Measurements from ENCODE around the gene CEP83.
"Not testable (repeated sequence)": the region's sequence is repeated elsewhere in the genome, so short reads cannot be mapped to it uniquely, and the experiment has no call there.

The CEP83 gene

GRCh38 chr12:94433744-94434143, 25.9 kb downstream of the CEP83 start:
- DNase-seq: no peak

- DNase-seq: no peak
These were observed 29.4 kb downstream of the CEP83 start for GRCh38 chr12:94430304-94430703.

- no peak for DNase-seq
These were observed 30.0 kb downstream of the CEP83 start for GRCh38 chr12:94429633-94430032.

- DNase-seq: no peak
These were observed 30.5 kb downstream of the CEP83 start for GRCh38 chr12:94429191-94429590.

GRCh38 chr12:94427501-94428381, 31.9 kb downstream of the CEP83 start:
- DNase-seq: no peak

- DNase-seq: no peak
These were observed 33.6 kb downstream of the CEP83 start for GRCh38 chr12:94426049-94426448.

DNA sequence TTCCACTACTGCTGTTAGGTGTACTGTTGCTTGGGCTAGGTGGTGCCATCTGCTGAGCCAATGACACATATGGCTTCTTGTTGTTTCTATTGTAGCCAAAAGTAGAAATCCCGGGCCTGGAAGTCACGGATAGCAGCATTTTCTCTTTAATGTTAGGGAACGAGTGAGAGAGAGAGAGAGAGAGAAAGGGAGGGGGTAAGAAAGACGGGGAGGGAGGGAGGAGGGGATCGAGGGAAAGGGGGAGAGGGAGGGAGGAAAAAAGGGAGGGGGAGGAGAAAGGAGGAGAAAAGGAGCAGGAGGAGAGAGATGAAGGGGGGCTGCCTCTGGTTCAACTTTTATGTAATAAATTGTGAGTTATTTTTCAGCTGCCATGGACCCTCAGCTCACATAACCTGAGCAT, 34.8 kb downstream of the CEP83 start:
- DNase-seq: not testable (repeated sequence)

DNA sequence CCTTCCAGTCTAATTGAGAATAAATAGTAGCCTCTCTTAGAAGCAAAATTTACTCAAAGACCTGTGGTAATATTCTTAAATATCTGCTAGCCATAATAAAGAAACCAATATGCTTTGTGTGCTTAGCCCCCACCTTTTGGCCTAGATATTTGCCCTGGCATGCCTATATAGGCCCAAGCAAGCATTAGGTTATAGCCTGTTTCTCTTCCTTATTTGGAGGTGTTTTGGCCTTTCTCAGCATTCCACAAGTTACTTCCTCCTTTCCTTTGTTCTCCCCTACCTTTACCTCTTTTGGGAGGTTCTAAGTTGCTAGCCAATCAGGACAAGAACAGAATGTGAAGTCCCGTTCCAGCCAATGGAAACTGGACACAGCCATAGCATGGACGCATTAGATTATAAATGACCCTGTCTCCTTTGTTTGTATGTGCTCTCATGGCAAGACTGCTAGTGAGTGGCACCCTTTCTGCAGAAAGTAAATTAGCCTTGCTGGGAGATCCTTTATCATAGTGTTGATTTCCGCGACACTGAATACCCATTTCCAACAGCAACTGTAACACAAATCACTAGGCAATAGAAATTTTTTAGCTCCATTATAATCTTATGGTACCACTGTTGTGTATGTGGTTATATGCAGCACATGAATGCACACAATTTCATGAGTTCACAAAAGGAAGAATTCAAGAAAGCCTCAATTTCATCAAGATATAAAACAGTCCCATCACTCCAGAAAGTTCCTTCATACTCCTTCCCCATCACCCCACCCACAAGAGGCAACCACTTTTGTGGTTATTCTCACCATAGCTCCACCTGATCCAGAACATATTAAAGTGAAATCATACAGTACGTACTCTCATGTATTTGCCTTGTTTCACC, 37.6 kb downstream of the CEP83 start:
- no peak for DNase-seq

- DNase-seq: no peak
These were observed 41.1 kb downstream of the CEP83 start for GRCh38 chr12:94418517-94418916.

DNA sequence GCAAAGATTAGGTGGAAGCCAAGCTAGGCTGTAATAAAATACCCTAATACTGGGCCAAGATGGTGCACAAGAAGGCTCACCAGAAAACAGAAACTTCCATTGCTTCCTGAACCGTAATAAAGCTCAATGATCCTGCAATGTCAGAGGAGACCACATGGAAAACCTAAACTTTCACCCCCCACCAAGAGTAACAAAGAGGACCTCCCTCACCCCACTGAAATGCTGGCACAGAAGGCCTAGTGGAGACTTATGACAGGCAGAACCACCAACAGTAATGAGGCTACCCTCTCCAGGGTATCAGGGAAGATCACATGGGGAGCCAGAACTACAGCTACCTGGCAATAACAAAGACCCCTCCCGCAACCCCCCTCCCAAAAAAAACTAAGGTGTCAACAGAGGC, 43.1 kb downstream of the CEP83 start:
- no peak for DNase-seq

DNA sequence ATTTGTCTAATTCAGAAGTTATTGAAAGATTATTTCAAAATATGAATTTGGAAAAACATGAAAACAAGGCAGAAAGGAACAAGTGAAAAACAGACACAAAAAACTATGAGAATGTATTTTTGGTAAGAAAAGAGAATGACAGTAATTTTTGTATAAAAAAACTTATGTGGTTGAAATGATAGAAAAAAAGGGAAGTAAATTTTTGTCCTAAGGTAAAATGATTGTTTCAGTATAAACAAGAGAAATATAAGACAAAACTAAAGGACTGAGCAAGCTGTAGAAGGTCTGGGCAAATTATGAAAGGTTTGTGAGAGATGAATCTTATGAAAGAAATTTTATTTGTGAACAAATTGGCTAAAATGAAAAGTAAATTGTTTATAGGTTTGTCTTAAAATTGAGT, 44.6 kb downstream of the CEP83 start:
- no peak for DNase-seq

- no peak for DNase-seq
These were observed 54.1 kb downstream of the CEP83 start for GRCh38 chr12:94405413-94406116.

GRCh38 chr12:94404854-94405253, 54.8 kb downstream of the CEP83 start:
- DNase-seq: no peak

DNA sequence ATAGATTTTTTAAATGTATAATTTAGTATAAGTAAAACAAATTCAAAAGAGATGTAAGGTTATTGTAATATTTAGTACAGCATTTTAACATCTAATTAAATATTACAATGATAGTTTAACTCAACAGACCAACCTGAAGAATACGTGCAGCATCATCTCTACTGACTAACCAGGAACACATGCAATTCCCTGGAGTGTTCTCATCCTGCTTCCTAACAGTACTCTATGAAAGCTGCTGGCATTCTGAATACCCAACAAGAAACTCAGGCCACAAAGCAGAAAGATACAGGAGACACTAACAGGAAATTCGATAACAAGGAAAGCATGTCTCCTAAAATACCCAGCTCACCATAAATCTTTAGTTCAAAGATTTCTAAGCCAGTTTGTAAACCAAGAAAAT, 58.3 kb downstream of the CEP83 start:
- no peak for DNase-seq

DNA sequence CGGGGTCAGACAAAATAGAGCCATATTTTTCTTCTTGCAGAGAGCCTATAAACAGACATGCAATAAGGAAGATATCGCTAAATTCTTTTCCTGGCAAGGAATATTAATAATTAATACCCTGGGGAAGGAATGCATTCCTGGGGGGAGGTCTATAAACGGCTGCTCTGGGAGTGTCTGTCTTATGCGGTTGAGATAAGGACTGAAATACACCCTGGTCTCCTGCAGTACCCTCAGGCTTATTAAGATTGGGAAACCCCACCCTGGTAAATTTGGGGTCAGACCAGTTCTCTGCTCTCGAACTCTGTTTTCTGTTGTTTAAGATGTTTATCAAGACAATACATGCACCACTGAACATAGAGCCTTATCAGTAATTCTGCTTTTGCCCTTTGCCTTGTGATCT, 61.0 kb downstream of the CEP83 start:
- DNase-seq: not testable (repeated sequence)

DNA sequence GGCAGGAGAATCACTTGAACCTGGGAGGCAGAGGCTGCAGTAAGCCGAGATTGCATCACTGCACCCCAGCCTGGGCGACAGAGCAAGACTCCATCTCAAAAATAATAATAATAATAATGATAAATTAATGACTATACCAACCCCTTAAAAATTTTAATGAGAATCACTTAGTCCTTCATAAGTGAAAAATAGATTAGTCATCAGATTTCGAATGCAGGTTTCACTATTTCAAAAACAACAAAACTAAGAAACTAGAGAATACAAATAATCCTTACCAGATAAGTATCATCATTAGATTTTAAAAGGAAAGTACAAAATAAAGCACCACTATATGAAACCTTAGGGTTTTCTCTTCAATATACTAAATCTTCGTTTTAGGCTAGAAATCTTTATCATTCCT, 62.3 kb downstream of the CEP83 start:
- no peak for DNase-seq

DNA sequence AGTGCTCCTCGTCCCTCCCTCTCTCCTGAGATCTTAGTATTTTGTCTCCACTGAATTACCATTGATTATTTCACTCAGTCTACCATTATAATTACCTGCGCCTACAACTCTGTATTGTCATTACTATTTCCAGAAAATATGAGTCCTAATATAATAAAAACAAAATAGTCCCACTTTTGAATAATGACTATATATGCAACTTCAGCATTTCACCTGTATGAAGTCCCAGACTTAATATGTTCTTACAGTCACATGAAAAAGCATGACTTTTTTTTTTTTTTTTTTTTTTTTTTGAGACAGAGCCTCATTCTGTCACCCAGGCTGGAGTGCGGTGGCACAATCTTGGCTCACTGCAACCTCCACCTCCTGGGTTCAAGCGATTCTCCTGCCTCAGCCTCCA, 63.7 kb downstream of the CEP83 start:
- not testable (repeated sequence) for DNase-seq

DNA sequence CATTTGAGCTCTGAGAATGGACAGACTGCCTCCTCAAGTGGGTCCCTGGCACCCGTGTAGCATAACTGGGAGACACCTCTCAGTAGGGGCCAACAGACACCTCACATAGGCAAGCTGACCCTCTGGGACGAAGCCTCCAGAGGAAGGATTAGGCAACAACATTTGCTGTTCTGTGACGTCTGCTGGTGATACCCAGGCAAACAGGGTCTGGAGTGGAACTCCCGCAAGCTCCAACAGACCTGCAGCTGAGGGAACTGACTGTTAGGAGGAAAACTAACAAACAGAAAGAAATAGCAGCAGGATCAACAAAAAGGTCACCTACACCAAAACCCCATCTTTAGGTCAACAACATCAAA, 69.6 kb downstream of the CEP83 start:
- no peak for DNase-seq

DNA sequence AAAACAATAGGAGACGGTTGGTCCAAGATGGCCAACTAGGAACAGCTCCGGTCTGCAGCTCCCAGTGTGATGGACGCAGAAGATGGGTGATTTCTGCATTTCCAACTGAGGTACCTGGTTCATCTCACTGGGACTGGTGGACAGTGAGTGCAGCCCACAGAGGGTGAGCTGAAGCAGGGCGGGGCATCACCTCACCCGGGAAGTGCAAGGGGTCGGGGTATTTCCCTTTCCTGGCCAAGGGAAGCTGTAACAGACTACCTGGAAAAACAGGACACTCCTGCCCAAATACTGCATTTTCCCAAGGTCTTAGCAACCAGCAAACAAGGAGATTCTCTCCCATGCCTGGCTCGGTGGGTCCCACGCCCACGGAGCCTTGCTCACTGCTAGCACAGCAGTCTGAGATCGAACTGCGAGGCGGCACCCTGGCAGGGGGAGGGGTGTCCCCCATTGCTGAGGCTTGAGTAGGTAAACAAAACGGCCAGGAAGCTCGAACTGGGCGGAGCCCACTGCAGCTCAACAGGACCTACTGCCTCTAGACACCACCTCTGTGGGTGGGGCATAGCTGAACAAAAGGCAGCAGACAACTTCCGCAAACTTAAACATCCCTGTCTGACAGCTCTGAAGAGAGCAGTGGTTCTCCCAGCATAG, 70.1 kb downstream of the CEP83 start:
- DNase-seq: not testable (repeated sequence)

- no peak for DNase-seq
These were observed 73.2 kb downstream of the CEP83 start for GRCh38 chr12:94386422-94386821.

DNA sequence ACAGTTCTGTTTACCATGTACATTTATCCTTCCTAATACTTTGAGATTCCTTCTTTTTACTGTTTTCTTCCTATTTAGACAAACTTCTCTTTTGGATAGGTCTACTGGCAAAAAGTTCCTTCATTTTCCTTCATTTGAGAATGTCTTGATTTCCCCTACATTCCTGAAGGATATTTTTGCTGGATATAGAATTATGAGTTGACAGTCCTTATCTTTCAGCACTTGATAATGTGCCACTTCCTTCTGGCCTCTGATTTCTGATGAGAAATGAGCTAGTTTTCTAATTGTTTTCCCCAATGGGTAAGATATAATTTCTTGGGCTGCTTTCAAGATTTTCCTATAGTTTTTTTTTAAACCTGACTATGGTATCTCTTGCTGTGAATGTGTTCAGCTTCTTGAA, 75.6 kb downstream of the CEP83 start:
- DNase-seq: no peak

GRCh38 chr12:94380507-94380906, 79.2 kb downstream of the CEP83 start:
- no peak for DNase-seq

Measured in stimulated activated CD4-positive, alpha-beta T cell treated with anti-CD3 and anti-CD28 coated beads, Interleukin-2, amount 100 ng/mL, for 24 hours (primary cell).